ENCODE data around the gene PRPF31. TPM values are rescaled to one million over a fixed set of nuclear protein-coding genes. Genes with fewer than 3 reads are reported as not detected.
"Not testable (repeated sequence)": the region's sequence is repeated elsewhere in the genome, so short reads cannot be mapped to it uniquely, and the experiment has no call there.

The PRPF31 gene
- total and polyA plus RNA-seq, 11 donors = 30.0 to 58.4 (median 41.4) TPM

DNA sequence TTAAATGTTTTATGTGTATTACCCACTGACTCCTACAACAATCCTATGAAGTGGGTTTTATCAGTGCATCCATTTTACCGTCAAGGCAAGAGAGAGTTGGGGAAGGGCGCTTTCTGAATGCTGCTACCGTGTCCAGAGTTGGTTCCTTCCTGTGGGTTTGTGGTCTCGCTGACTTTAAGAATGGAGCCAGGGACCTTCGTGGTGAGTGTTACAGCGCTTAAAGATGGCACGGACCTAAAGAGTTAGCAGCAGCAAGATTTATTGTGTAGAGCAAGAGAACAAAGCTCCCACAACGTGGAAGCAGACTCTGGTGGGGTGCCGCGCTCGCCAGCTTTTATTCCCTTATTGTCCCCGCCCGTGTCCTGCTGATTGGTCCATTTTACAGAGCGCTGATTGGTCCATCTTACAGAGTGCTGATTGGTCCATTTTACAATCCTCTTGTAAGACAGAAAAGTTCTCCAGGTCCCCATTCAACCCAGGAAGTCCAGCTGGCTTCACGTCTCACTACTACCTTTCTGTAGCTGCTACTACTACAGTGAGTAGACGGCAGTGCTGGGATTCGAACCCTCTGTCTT lies 21.0 kb upstream of the PRPF31 start:
- Histone ChIP-seq H3K9me3 (no peaks in the 10 kb centered on the region), H3K27ac (no peak overlapping the region), H3K36me3 (no peaks in the 10 kb centered on the region), H3K4me3 (no peak overlapping the region), H3K27me3 (peaks cover 0 to 48% (median 14%) of the 10 kb centered on the region in 9 donors), H3K4me1 (peaks cover 0 to 16% (median 5%) of the 10 kb centered on the region in 12 donors)
- intact Hi-C loops (cut with DNase I) = no loop called here
- DNase-seq (no peak), ATAC-seq (no peak)
- TF ChIP-seq CTCF (IDR thresholded peaks at IDR 0.05) (no peak), POLR2A (IDR thresholded peaks at IDR 0.05) (no peak)
- 82 to 87% (median 85%) methylated on average over 17 of the region's 17 CpGs for WGBS, 4 donors

DNA sequence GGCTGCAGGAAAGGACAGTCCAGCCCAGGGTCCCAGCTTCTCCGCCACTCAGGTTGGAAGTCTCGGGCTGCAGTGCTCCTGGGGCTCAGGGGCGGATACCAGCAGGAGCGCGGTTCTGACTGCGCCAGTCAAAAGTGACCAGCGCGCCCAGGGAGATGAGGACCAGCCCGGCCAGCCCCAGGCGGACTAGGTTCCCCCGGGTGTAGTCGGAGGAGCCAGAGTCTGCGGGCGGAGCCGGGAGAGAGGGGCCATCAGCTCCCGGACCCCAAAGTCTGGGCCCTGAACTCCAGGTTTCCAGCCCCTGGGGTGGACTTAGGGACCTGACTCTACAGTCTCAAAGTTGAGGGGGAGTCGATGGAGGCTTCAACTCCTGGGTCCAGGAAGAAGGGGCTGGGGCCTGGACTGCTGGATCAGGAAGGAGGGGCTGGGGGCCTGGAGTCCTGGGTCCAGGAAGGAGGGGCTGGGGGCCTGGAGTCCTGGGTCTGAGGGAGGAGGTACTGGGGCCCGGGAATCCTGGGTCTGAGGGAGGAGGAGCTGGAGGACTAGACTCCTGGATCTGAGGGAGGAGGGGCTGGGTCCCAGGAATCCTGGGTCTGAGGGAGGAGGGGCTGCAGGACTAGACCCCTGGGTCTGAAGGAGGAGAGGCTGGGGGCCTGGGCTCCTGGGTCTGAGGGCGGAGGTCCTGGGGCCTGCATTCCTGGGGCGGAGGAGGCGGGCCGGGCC lies 20.3 kb upstream of the PRPF31 start:
- H3K36me3 ChIP-seq = no peaks in the 10 kb centered on the region
- H3K27ac ChIP-seq = no peak overlapping the region
- ATAC-seq = no peak
- H3K4me3 ChIP-seq = peak overlapping the region in 9 of 12 donors; percentile 27 to 57 (median 35)
- intact Hi-C loops (cut with DNase I) = no loop called here
- 66 to 72% (median 70%) methylated on average over 18 to 22 of the region's 22 CpGs for WGBS, 4 donors
- DNase-seq = no peak
- no peaks in the 10 kb centered on the region for H3K9me3 ChIP-seq
- TF ChIP-seq CTCF (IDR thresholded peaks at IDR 0.05) (no peak), POLR2A (IDR thresholded peaks at IDR 0.05) (no peak)
- peaks cover 0 to 16% (median 5%) of the 10 kb centered on the region in 12 donors for H3K4me1 ChIP-seq
- peaks cover 0 to 48% (median 14%) of the 10 kb centered on the region in 9 donors for H3K27me3 ChIP-seq

DNA sequence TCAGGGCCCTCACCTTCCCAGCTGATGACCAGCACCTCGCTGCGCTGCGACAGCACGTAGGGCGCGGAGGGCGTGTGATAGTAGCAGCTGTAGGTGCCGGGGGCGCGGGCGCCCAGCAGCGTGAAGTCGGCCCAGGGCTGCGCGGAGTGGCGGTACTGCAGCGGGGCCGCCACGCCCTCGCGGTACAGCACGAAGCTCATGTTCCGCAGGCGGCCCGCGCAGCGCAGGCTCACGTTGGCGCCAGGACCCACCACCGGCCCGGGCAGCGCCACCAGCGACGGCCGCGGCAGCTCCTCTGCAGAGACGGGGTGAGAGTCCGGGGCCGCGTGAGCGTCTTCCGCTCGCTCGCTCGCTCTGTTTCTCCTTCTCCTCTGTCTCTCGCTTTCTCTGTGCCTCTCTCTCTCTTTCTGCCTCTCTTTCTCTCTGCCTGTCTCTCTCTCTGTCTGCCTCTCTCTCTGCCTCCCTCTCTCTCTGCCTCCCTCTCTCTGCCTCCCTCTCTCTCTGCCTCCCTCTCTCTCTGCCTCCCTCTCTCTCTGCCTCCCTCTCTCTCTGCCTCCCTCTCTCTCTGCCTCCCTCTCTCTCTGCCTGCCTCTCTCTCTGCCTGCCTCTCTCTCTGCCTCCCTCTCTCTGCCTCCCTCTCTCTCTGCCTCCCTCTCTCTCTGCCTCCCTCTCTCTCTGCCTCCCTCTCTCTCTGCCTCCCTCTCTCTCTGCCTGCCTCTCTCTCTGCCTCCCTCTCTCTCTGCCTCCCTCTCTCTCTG lies 19.5 kb upstream of the PRPF31 start:
- H3K4me3 ChIP-seq = peak overlapping the region in 9 of 12 donors; percentile 27 to 57 (median 35)
- H3K27me3 ChIP-seq = peaks cover 0 to 48% (median 14%) of the 10 kb centered on the region in 9 donors
- DNase-seq (peak in 3 of 5 donors; percentile 48 to 80 (median 51)), ATAC-seq (peak in 3 of 4 donors; percentile 61 to 76 (median 74))
- H3K4me1 ChIP-seq = peaks cover 0 to 16% (median 5%) of the 10 kb centered on the region in 12 donors
- intact Hi-C loops (cut with DNase I); H3K27ac ChIP-seq; H3K9me3 ChIP-seq; H3K36me3 ChIP-seq: not testable (repeated sequence)
- 0 to 1% (median 0%) methylated on average over 16 to 46 of the region's 46 CpGs for WGBS, 4 donors

DNA sequence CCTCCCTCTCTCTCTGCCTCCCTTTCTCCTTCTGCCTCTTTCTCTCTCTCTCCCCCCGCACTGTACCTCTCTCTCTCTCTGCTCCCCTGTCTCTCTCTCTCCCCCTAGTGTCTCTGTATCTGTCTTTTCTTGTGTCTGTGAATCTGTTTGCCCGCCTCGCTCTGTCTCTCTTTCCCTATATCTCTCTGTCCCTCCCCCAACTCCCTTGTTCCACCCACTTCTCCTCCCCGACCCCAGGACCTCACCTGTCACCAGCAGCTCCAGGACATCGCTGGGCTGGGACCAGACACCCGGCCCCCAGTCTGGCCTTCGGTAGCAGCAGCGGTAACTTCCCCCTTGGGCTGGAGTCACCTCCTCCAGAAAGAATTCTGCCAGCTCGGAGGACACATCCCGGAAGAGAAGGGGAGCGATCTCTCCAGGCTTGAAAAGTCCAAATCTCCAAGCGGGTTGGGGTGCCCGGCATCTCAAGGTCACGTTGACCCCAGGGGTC lies 18.9 kb upstream of the PRPF31 start:
- Histone ChIP-seq H3K4me1 (peaks cover 0 to 16% (median 5%) of the 10 kb centered on the region in 12 donors), H3K36me3 (no peaks in the 10 kb centered on the region), H3K4me3 (peak overlapping the region in 8 of 12 donors; percentile 11 to 48 (median 24)), H3K27ac (peak overlapping the region in 2 of 12 donors; percentile 2 to 76), H3K27me3 (peaks cover 0 to 48% (median 14%) of the 10 kb centered on the region in 9 donors), H3K9me3 (no peaks in the 10 kb centered on the region)
- ATAC-seq = peak in 3 of 4 donors; percentile 45 to 52 (median 47)
- no peak for TF ChIP-seq POLR2A (IDR thresholded peaks at IDR 0.05)
- no peak for TF ChIP-seq CTCF (IDR thresholded peaks at IDR 0.05)
- DNase-seq = peak in 1 of 5 donors; percentile 68
- intact Hi-C loops (cut with DNase I) = no loop called here
- 9 to 11% (median 10%) methylated on average over 14 of the region's 14 CpGs for WGBS, 4 donors
